ENCODE data around the gene REG4. TPM values are rescaled to one million over a fixed set of nuclear protein-coding genes. Genes with fewer than 3 reads are reported as not detected.

The REG4 gene
- total and polyA plus RNA-seq, 10 of the 15 experiments (the other 5 are each of a cell fraction or from before 2014, with no cell fraction given): not detected

DNA sequence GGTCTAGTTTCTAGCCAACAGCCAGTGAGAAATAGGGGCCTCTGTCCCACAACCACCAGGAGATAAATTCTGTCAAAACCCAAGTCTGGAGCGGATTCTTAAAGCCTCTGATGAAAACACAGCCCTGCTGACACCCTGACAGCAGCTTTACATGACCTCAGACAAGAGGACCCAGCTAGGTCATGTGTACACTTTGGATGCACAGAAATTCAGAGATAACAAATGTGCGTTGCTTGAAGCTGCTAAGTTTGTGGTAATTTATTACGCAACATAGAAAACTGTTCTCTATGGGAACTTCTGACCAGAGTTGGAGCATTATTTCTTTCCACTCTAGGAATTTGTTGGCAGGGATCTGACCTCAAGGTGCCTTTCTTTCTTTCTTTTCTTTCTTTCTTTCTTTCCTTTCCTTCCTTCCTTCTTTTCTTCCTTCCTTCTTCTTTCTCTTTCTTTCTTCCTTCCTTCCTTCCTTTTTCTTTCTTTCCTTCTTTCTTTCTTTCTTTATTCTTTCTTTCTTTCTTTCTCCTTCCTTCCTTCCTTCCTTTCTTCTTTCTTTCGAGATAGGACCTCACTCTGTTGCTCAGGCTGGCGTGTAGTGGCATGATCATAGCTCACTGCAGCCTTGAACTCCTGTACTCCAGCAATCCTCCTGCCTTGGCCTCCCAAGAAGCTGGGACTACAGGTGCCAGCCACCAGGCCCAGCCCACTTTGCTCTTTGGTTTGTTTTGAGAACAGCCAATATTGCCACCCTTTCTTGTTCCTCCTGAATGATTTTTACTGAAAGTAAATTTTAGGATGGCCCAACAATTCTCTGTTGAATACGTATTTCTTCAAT, 27.7 kb downstream of the REG4 start:
- CTCF ChIA-PET: no interaction called here
- Histone ChIP-seq H3K4me1 (ENCODE audit: control insufficient read depth, insufficient read depth, low read length) (no peaks in the 10 kb centered on the region), H3K4me3 (no peak overlapping the region), H2AFZ (ENCODE audit: control insufficient read depth, low read depth, low read length) (no peak overlapping the region), H3K4me2 (ENCODE audit: control insufficient read depth, insufficient read depth) (no peak overlapping the region), H3K79me2 (ENCODE audit: control insufficient read depth, insufficient read depth, low read length) (no peaks in the 10 kb centered on the region), H3K36me3 (ENCODE audit: control insufficient read depth in 2 of 2, insufficient read depth in 2 of 2, low read length in 1 of 2) (no peaks in the 10 kb centered on the region), H3K9me3 (replicated peaks; ENCODE audit: control insufficient read depth, insufficient read depth, low read length) (no peaks in the 10 kb centered on the region), H4K20me1 (ENCODE audit: control insufficient read depth, insufficient read depth) (0 out of 2 replicates have a peak, but pooled peaks cover 2% of the 10 kb centered on the region), H3K9ac (ENCODE audit: control insufficient read depth, insufficient read depth, low read length) (no peak overlapping the region), H3K27me3 (replicated peaks in 1 of 2; ENCODE audit: control insufficient read depth in 2 of 2, insufficient read depth in 2 of 2, low read length in 1 of 2) (no peaks in the 10 kb centered on the region; a peak in 1 of 4 replicates), H3K27ac (ENCODE audit: control insufficient read depth, insufficient read depth) (no peak overlapping the region)
- SMC1A ChIA-PET (ENCODE audit: uncharacterized antibody, unreplicated experiment): no interaction called here
- ATAC-seq (no peak), DNase-seq (ENCODE audit: low read depth, low spot score) (no peak), FAIRE-seq (no peak)
- in situ Hi-C loops (cut with MboI) (no loop called here), intact Hi-C loops (cut with micrococcal nuclease; ENCODE audit: unreplicated experiment) (no loop called here)
- RAD21 ChIA-PET (ENCODE audit: unreplicated experiment): no interaction called here
- no TSS peak for BruUV-seq (replicated peaks)
- POLR2A ChIA-PET: no interaction called here
- TF ChIP-seq RELA (IDR thresholded peaks at IDR 0.05; ENCODE audit: borderline replicate concordance, partially characterized antibody) (no peak), RB1 (IDR thresholded peaks at IDR 0.05; ENCODE audit: borderline replicate concordance) (no peak), TARDBP (IDR thresholded peaks at IDR 0.05; ENCODE audit: borderline replicate concordance) (no peak), ZNF24 (IDR thresholded peaks at IDR 0.05) (no peak), CEBPB (IDR thresholded peaks at IDR 0.05; ENCODE audit: borderline replicate concordance in 1 of 2, low read depth in 2 of 2, low read length in 2 of 2) (no peak), RBBP5 (conservative IDR thresholded peaks at IDR 0.05) (no peak), NFYB (IDR thresholded peaks at IDR 0.05; ENCODE audit: insufficient read depth, low read depth, low read length) (no peak)
- WGBS (ENCODE audit: insufficient coverage, insufficient replicate concordance, low lambda C conversion rate, missing lambda C conversion rate): 23% methylated on average over 6 of the region's 6 CpGs

Data from GM12878 (cell line).